Stimulated activated CD8-positive, alpha-beta memory T cell treated with anti-CD3 and anti-CD28 coated beads, Interleukin-15, amount 100 ng/mL, for 48 hours (primary cell): ENCODE measurements around the gene PCYT2.

ENCODE experiments used
- DNase-seq, 2 donors: peaks; one replicate each; pipeline ENCODE4 v3.0.0-alpha.2; 2020; ENCODE audit warnings: low read depth in 2 of 2

Gene PCYT2

DNA sequence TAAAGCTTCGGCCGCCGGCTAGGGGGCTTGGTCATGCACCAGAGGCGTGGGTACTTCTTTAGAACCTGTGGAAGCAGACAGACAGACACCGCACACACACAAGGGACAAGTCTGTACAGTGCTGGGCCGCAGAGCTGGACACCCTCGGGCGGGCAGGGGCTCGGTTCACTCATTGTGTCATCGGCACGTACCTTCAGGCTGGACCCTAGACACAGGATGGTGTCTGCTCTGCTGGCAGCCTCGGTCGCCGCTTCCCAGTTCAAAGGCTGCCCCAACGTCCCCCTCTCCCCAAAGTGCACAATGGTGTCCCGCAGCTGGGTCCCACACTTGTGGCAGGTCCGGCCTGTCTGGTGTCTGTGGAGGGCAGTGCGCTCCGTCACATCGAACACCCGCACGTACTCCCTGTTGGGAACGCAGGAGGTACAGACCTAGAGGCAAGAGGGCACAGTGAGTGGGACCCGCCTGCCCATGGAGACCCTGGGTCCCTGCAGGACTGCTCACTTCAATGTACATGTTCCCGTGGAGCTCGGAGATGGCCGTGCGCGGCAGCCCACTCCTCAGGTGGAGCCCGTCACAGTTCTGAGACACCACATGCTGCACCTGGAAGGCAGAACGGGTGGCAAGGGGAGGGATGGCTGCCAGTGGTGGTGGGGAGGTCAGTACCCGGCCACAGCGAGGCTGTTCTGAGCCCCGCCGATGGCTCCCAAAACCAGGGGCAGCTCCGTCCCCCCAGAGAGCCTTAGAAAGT lies 3.1 kb upstream of the PCYT2 start:
- DNase-seq = no peak

DNA sequence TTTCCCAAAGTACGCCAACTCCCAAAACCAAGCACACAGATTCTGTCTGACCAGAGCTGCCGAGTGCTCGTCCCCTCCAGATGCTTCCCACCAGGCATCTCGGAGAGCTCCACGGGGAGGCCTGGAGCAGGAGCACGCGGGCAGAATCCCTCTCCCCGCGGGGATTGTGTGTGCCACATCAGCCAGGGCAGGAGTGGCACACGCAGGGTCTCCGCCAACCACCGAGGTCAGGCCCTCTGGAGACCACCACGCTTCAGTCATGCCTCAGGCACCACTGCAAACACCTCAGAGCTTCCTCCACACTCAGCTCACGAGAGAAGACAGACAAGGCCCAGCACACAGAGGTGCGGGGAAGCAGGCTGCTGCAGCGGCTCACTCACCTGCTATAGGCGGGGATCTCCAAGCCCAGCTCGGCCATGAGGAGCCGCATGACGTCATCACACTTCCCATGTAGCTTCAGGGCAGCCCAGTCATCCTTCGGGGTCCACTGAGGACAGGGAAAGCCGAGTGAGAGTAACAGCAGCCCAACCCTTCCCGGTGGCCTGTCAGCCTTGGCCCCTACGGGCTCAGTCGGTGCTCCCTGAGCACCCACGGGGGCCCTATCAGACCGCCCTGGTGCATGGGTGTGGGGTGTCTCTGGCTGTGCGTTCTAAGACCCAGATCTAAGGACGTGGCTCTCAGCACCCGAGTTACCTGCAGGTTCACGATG lies 2.3 kb upstream of the PCYT2 start:
- no peak for DNase-seq

DNA sequence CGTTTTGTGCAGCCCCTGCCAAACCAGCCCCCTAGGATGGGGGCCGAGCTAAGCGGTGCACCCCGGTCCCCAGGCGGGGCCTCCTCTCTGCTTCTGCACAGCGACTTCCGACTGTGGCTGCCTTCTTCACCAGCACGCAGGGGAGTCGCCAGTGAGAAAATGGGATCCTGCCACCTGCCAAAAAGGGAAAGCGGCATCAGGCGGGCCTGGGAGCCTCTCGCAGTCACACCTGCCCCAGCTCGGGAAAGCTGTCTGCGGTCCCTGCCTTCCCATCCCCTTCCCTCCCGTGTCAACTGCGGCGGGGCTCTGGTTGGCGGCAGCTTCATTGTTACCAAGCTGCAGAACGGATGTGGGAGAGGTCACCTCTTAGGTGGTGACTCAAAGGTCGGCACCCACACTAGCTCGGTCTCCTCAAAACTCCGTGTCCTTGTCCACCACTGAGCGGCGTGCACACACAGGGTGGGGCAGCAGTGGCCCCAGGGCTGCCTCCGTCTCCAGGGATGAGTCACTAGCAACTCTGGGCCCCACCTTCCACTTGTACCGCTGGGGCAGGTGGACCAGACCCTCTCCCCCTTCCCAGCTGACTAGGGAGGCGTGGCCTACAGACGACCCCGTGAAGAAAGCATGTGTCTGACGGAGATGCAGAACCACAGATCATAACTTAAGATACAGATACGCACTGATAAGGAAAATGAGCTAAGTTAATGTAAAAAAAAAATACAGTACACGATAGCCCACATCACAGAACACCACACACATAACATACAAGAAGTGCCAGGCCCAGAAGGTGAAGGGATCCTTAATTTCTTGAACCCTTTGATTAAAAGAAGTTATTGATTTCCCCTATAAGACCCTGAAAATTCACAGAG lies 1.5 kb upstream of the PCYT2 start:
- no peak for DNase-seq

DNA sequence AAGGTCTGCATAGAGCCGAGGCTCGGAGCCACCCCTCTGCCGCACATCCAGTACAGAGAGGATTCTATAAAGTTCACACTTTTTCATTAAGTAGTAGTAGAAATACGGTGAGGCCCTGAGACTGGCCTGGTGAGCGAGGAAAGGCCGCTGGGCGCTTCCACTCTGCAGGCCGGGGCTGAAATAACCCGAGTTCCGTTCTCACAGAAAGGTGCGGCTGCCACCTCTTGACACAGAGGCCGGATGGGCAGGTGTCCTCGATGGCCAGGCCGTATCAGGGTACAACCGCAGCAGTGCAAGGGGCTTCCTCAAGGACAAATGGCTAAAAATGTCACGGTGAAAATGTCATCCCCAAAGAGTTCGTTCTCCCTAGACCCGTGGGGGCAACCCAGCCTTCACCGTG lies 770 bp upstream of the PCYT2 start:
- no peak for DNase-seq

DNA sequence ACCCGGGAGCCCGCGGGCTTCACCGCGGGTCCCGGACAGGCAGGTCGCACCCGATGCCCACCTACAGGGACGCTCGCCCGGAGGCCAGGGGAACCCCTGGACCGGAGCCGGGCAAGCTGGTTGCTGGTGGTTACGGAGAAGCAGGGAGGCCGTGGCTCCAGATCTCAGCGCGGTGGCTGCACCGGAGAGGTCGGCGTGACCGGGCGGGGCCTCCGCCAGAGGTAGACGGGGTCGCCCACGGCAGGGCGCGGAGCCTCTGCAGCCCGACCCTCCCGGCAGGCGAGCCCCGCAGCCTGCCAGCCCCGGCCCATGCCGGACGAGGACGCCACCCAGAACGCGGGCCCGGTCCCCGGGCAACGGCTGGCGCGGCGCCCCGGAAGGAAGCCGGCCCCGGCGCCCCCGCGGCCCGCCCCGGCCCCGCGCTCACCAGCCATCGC lies 341 bp downstream of the PCYT2 start:
- no peak for DNase-seq

DNA sequence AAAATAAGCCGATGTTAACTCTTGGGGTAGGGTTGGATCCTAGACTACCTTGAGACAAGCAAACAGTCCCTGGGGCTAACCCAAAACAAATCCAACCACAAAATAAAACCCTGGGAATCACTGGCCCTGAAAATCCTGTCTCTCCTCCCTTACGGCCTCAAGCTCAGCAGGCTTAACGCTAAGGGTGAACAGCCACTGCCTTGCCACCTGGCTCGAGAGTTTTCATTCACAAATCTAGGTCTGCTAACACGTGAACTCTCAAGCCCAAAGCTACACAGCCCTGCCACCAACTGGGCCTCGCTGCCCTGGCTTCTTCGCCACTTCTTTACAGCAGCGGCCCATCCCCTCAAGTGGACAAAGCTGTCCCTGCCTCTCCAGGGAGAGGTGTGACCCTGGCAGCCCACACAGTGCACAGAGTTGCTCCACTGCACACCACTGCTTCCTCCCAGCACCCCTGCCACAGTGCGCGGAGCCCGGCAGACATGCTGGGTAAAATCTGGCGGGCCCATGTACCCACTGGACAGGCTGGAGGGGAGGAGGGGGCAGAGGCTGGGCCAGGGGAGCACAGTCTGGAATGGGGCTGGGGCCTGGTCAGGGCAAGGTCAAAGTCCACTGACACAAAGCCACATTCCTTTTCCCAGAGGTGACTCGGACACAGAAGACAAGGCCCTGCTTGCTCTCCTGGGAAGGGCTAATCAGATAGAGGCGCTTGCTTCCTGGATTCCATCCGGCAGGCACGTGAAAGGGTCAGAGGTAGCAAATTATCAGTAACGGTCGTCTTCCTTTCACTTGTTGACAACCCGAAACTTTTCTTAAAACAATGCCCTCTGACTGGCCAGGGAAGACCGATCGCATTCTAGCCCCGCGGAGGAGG lies 996 bp downstream of the PCYT2 start:
- DNase-seq = no peak

DNA sequence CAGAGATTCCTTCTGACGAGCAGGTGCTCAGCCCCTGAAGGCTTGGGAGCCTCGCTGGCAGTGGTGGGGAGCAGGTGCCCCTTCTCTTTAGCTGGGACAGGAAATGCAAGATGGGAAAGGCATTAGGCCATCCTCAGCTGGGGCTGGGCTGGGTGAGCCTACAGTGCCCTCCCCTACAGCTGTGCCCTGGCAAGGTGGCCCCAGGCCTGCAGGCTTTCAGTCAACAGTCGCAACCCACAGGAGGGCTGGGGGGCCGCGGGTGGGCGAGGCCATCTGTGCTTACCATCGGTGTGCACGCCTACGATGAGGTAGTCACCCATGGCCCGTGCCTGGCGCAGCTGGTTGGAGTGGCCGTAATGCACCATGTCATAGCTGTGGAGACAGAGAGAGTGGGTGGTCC lies 2.0 kb downstream of the PCYT2 start:
- no peak for DNase-seq

DNA sequence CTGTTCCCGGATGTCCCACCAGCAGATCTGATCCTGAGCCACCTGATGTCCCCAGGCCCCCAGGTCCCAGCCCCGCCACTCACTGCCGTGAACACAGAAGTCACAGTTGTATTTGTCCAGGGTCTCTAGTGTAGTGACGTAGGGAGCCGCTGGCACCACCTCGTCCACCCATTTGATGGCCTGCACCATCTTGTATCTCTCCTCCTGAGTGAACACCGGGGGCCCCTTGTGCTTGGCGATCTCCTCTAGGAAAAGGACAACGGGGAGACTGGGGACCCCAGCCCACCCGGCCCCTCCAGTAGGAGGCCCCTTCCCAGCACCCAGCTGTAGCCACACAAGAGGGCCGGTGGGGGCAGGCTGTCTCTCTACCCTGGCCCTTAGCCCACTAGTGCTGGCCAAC lies 2.4 kb downstream of the PCYT2 start:
- no peak for DNase-seq

DNA sequence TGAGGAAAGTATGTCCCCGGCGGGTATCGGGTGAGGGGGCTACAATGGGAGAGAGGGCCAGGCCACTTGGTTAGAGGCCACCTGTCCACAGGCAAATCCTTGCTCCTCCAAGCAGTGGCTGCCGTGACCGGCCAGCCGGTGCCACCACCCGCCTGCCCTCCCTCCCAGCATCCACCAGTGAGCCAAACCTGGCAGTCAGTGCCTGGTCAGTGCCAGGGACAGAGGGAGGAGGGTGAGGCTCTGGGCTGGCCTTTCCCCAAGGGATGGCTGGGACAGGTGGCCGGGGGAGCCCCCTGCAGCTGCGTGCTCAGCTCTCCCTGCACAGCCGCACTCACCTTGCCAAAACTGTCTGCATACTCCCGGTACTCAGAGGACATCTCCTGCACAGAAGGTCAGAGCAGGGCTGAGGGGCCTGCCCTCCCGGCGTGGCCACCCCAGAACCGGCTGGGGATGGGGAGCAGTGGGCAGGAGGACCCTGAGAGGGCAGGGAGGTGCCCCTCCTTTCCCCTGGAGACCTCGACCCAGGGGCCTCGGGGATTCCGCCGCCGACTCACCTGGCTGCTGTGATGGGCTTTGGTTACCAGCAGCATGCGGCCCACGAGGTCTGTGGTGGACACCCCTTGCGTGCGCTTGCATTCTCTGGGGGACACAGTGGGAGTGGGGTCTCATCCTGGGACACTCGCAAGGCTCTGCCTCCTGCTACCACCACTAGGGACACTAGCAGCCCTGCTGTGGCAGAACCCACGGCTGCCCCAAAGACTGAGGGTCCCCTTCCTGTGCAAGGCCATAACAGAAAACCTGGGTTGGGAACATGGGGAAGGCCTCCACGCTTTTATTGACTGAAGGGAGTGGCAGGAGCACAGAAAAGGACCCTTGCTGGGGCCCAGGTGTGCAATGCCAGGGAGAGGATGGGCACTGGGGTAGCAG lies 3.7 kb downstream of the PCYT2 start:
- no peak for DNase-seq

DNA sequence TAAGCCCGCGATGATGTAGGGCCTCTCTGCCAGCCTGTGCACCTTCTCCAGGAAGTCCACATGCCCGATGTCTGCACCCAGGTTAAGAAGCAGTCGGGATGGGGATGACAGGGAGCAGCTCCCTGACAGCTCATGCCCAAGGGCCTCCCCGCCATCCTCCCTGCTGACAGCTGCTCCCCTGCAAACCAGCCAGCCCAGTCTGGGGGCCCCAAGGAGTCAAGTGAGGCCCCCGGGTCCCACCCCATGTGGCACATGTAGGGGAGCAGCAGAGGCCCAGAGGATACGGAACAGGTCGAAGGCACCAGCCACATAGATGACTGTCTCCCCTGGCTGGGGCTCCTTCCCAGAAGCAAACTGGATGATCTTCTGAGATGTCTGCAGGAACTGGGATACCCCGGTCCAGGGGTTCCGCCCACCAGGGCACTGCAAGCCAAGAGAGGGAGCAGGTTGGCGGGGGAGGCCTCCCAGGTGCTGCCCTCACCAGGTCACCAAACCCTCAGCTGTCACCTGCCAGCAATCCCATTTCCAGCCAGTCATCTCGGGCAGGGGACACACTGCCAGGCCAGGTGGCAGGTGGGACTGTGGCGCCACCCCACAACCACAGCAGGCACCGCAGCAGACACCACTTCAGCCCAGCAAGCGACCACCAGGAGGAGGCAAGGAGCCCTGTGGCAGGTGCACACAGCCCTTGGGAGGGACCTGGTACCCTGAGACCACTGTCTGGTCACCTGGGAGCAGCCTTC lies 4.6 kb downstream of the PCYT2 start:
- DNase-seq = no peak

DNA sequence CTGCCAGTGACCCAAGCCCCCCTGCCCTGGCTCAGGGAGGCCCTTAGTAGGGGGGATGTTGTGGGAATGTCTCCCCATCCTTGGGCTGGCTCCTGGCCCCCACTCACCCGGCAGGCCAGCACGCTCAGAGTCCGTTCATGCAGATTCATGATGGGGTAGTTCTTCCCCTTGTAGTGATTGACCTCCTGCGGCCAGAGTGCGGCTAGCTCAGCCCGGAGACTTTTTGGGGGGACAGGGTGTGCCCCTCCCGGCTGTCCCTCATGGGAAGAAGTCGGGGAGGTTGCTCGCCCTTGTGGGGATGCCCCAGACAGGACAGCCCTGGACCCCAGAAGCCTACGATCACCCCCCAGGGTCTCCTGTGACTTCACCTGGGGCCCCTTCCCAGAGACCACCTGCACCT lies 5.2 kb downstream of the PCYT2 start:
- DNase-seq = no peak

DNA sequence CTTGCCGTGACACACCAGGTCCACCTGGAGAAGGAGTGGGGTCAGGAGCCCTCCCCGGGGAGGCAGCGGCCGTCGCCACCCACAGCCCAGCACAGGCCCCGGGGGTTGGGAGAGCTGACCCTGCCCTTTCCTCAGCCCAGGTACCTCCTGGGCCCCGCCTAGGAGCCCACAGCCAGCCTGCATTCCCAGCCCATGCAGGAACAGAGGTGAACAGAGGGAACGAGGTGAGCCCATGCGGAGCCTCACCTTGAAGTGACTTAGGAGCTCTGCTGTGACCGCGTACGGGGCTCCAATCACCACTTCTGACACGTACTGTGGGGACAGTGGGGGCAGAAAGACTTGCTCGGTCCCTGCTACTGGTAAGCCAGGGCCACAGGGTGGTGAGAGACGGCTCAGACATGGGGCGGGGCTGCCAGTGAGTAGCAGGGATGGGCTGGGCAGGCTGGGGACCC lies 5.7 kb downstream of the PCYT2 start:
- no peak for DNase-seq

DNA sequence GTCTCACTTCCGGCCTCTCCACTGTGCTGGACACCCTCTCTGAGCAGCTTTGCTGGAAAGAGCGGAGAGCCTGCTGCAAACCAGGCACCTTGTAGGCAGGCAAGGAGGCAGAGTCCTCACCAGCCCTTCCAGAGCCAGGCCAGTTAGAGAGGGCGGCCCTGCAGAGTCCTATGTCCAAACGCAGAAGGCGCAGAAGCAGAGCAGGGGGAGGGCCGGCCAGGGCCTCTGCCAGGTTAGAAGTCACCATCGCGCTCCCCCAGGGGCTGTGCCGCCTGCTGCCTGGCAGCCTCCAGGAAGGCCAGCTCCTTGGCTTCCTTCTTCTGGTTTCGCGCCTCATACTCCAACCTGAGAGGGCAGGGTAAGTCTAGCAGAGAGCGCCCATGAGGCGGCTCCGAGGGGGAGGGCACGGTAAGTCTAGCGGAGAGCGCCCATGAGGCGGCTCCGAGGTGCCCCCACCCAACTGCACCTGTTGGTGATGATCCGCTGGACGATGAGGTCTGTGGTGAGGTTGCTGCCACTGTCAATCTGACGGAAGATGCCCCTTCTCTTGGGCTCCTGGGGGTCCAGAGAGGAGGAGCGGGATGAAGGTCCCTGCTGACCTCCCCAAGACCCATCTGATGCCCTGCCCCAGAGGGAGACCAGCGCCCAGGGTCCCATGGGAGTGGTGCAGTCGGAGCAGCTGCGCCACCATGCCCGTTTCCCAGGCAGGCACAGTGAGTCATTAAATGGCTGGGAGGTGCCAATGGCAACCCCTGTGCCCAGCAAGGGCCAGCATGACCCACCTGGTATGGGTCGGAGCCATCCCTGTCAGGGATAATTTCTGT lies 6.4 kb downstream of the PCYT2 start:
- no peak for DNase-seq

DNA sequence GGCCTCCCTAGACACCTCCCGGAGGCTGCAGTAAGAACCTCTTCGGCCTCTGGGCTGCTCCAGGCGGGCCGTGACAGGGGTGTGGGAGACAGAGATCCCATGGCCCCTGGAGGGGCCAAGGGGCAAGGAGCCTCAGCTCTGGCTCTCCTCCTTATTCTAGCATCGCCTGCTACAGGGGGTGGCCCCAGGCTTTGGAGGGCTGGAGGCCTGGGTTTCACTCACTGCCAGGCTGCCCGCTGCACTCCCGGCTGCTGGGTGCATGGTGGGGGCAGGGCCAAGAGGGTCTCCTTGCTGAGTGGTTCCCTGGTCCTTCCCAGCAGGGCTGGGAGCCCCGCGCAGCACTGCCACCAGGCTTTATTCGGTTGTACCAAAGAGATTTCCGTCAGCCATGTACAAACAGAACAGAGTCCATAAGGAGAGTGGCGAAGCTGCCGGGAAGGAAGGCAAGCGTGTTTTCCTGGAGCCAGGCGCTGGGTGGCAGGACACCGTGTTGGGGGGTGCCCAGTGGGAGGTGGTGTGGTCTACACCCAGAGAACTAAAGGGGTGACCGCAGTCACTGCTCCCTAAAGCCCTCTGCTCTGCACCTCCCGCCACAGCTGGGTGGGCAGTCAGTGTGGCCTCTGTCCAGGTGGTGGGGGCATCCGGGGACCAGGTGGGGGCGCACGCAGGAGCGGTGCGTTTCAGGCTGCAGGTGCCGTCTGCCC lies 7.2 kb downstream of the PCYT2 start:
- DNase-seq = no peak

DNA sequence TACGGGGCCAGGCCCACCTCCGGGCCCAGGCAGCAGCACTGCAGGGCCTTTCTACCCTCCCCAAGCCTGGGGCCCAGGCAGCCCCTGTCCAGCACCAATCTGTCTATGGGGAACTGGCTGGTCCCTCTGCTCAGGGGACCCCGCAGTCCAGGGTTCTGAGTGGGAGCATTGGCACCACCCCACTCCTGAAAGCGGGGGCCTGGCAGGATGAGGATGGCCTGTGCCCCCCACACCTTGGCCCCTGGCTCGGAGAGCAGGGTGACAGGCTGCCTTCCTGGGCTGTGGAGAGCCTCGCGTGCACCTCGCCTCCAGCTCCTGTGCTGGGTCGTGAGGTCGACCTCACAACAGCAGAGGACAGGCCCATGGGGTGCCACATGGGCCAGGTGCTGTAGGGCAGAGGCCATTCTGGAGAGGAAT lies 7.8 kb downstream of the PCYT2 start:
- no peak for DNase-seq

DNA sequence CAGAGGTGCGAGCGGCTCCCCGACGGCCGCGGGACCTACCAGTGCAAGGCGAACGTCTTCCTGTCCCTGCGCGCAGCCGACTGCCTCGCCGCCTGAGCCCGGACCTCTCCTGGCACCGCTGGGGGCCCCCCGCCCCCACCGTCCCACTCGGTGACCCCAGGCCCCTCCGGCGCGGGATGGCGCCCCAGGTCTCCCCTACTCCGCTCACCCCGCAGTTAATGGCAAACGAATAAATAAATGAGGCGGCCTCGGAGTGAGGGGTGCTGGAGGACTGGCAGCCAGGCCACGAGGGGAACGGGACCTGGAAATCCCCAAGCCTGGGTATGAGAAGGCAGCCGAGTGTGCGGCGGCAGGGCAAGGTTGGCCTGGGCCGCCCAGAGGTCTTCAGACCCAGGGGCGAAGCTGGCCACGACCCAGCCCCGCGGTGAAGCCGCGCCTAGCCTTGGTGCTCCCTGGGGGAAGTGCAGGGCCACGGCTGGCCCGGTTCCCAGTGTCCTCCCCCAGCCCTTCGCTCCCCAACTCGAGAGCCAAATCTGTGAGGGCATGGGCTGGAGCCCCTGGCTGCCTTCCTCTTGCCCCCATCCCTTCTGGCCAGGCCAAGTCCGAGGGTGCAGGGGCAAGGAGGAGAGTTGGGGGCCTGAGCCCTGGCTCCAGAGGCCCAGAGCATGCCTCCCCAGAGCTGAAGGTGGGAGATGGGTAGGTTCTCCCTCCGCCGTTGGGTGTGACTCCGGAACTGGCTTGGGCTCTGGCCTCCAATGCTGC lies 8.4 kb downstream of the PCYT2 start:
- no peak for DNase-seq

DNA sequence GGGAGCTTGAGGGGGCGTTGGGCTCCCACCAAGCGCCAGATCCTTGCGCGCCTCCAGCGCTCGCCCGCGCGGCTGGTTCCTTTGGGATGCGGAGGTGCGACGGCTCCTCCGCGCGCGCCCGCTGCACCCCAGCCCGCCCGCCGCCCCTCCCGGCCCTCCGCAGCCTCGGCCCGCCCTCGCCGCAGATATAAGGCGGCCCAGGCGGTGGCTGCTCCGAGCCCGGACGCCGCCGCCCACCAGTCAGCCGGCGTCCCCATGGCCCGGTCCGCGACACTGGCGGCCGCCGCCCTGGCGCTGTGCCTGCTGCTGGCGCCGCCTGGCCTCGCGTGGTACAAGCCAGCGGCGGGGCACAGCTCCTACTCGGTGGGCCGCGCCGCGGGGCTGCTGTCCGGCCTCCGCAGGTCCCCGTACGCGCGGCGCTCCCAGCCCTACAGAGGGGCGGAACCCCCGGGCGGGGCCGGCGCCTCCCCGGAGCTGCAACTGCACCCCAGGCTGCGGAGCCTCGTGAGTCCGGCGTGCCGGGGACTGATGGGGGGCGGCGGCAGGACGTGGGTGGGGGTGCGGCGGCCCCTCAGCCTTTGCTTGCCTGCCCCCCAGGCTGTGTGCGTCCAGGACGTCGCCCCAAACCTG lies 9.1 kb downstream of the PCYT2 start, which contains the start of gene NPB:
TSS of gene NPB (plus strand) at position 216 of the 630 bp plus-strand sequence. CDS start at position 256, 40 bp downstream.
- DNase-seq = no peak
